H1 (cell line): ENCODE data around the gene RIMBP2. TPM values are rescaled to one million over a fixed set of nuclear protein-coding genes. Genes with fewer than 3 reads are reported as not detected.

Experiments
- CTCF ChIA-PET: fragments of 300-600 bp; sonication (Branson Sonifier 250); formaldehyde crosslinking; loops from one replicate; lab custom pipeline; 2021; ENCODE audit not compliant: partially characterized antibody; lab: Charles Lee
- POLR2A ChIA-PET: fragments of 300-600 bp; sonication (Branson Sonifier 250); formaldehyde crosslinking; loops from one replicate; lab custom pipeline; 2021; ENCODE audit warnings: inconsistent platforms; ENCODE audit not compliant: partially characterized antibody; lab: Charles Lee
- DNase-seq, 2 experiments: peaks; one replicate each; pipeline versions ENCODE4 v3.0.0 to v3.0.0-alpha.2; 2010 to 2022; ENCODE audit warnings: low spot score in 2 of 2, low read depth in 1 of 2, mixed read lengths in 1 of 2
- FAIRE-seq: peaks from 2 replicates; lab custom pipeline; 2011; peaks lifted over from hg19 to GRCh38; lab: Jason Lieb, UNC
- H2AFZ ChIP-seq: 2 replicates; pipeline ENCODE4 v1.8.1; 2012; ENCODE audit warnings: low read length, inconsistent platforms
- H2AK5ac ChIP-seq: 2 replicates; pipeline ENCODE4 v1.6.1; 2013; ENCODE audit warnings: low read depth, low read length
- H2BK120ac ChIP-seq: replicated peaks from 2 replicates; pipeline ENCODE3; 2013; ENCODE audit warnings: low read depth, low read length, inconsistent platforms
- H2BK12ac ChIP-seq: 2 replicates; pipeline ENCODE4 v1.6.1; 2013; ENCODE audit warnings: low read depth, low read length
- H2BK15ac ChIP-seq: 2 replicates; pipeline ENCODE4 v1.6.1; 2013; ENCODE audit warnings: low read length
- H2BK20ac ChIP-seq: 2 replicates; pipeline ENCODE4 v1.6.1; 2013; ENCODE audit warnings: low read length
- H2BK5ac ChIP-seq: 2 replicates; pipeline ENCODE4 v1.6.1; 2013; ENCODE audit warnings: low read depth, low read length
- H3K14ac ChIP-seq: 2 replicates; pipeline ENCODE4 v1.6.1; 2013; ENCODE audit warnings: inconsistent platforms; ENCODE audit not compliant: insufficient read length
- H3K18ac ChIP-seq: 2 replicates; pipeline ENCODE4 v1.6.1; 2013; ENCODE audit warnings: low read length; ENCODE audit errors: extremely low read depth
- H3K23ac ChIP-seq: 2 replicates; pipeline ENCODE4 v1.6.1; 2013; ENCODE audit warnings: inconsistent platforms; ENCODE audit not compliant: insufficient read length
- H3K23me2 ChIP-seq: 2 replicates; pipeline ENCODE4 v1.6.1; 2013; ENCODE audit warnings: low read depth, low read length
- H3K27ac ChIP-seq: 2 replicates; pipeline ENCODE4 v1.6.1; 2011; ENCODE audit warnings: low read depth, low read length, inconsistent platforms
- H3K27me3 ChIP-seq, 4 experiments: replicated peaks in 1 of 4; 1 replicate in 1 of 4; 2 replicates in 3 of 4; pipeline versions ENCODE4 v1.6.1 to v1.8.1; 2011 to 2013; ENCODE audit warnings: low read length in 3 of 4, mild to moderate bottlenecking in 3 of 4, inconsistent platforms in 2 of 4, mixed read lengths in 2 of 4, moderate library complexity in 1 of 4; ENCODE audit not compliant: control insufficient read depth in 3 of 4, insufficient read depth in 3 of 4; ENCODE audit errors: extremely low read depth in 1 of 4
- H3K36me3 ChIP-seq, 4 experiments: 2 replicates each; pipeline versions ENCODE4 v1.6.1 to v1.8.1; 2011 to 2013; ENCODE audit warnings: mild to moderate bottlenecking in 4 of 4, low read length in 3 of 4, moderate library complexity in 2 of 4, control low read depth in 1 of 4, inconsistent platforms in 1 of 4; ENCODE audit not compliant: insufficient read depth in 4 of 4, control insufficient read depth in 2 of 4
- H3K4ac ChIP-seq: replicated peaks from 2 replicates; pipeline ENCODE3; 2013; ENCODE audit warnings: low read length, low read depth, mixed read lengths, inconsistent platforms; ENCODE audit not compliant: insufficient read length
- H3K4me1 ChIP-seq, 4 experiments: replicated peaks in 1 of 4; 1 replicate in 1 of 4; 2 replicates in 3 of 4; pipeline versions ENCODE4 v1.6.1 to v1.8.1; 2011 to 2013; ENCODE audit warnings: low read length in 3 of 4, inconsistent platforms in 2 of 4, mixed read lengths in 1 of 4; ENCODE audit not compliant: insufficient read depth in 4 of 4, control insufficient read depth in 3 of 4
- H3K4me2 ChIP-seq, 2 experiments: 2 replicates each; pipeline versions ENCODE4 v1.6.1 to v1.8.1; 2011 to 2013; ENCODE audit warnings: low read depth in 2 of 2, low read length in 2 of 2, control low read depth in 1 of 2, inconsistent platforms in 1 of 2, mild to moderate bottlenecking in 1 of 2; ENCODE audit not compliant: insufficient read depth in 1 of 2
- H3K4me3 ChIP-seq, 4 experiments: fragments of 200-600, 300-600 bp in 1 of 4; sonication (generic), shearing (Covaris generic), sonication (Bioruptor Twin) in 1 of 4; 2 replicates each; pipeline versions ENCODE4 v1.5.1 to v1.8.1; 2011 to 2016; ENCODE audit warnings: low read length in 4 of 4, low read depth in 3 of 4, control low read depth in 2 of 4, inconsistent platforms in 2 of 4, mild to moderate bottlenecking in 2 of 4, mixed read lengths in 1 of 4, moderate library complexity in 1 of 4; ENCODE audit not compliant: insufficient read depth in 2 of 4; ENCODE audit errors: extremely low read depth in 1 of 4
- H3K56ac ChIP-seq: replicated peaks from 2 replicates; pipeline ENCODE3; 2013; ENCODE audit warnings: low read depth, mild to moderate bottlenecking, mixed read lengths, low read length, inconsistent platforms; ENCODE audit not compliant: insufficient read length
- H3K79me1 ChIP-seq: 2 replicates; pipeline ENCODE4 v1.6.1; 2013; ENCODE audit warnings: low read depth, low read length, control low read depth
- H3K79me2 ChIP-seq, 2 experiments: 2 replicates each; pipeline versions ENCODE4 v1.6.1 to v1.8.1; 2012 to 2013; ENCODE audit warnings: low read length in 2 of 2, mild to moderate bottlenecking in 2 of 2, inconsistent platforms in 1 of 2; ENCODE audit not compliant: insufficient read depth in 2 of 2, control insufficient read depth in 1 of 2
- H3K9ac ChIP-seq, 4 experiments: replicated peaks in 1 of 4; 1 replicate in 1 of 4; 2 replicates in 3 of 4; pipeline versions ENCODE4 v1.6.1 to v1.8.1; 2011 to 2013; ENCODE audit warnings: low read depth in 3 of 4, low read length in 3 of 4, control low read depth in 2 of 4, mild to moderate bottlenecking in 2 of 4, moderate library complexity in 2 of 4, inconsistent platforms in 1 of 4; ENCODE audit errors: extremely low read depth in 1 of 4
- H3K9me3 ChIP-seq, 2 experiments: 2 replicates each; pipeline versions ENCODE4 v1.6.1 to v1.8.1; 2012 to 2013; ENCODE audit warnings: mild to moderate bottlenecking in 2 of 2, moderate library complexity in 2 of 2, control low read depth in 1 of 2, inconsistent platforms in 1 of 2, low read depth in 1 of 2, low read length in 1 of 2, mixed read lengths in 1 of 2; ENCODE audit not compliant: insufficient read depth in 2 of 2
- H4K20me1 ChIP-seq, 2 experiments: replicated peaks in 1 of 2; 2 replicates each; pipeline versions ENCODE3 to v1.8.1; 2011 to 2013; ENCODE audit warnings: inconsistent platforms in 2 of 2, low read length in 2 of 2, mild to moderate bottlenecking in 1 of 2; ENCODE audit not compliant: insufficient read depth in 2 of 2, control insufficient read depth in 1 of 2
- H4K5ac ChIP-seq: 2 replicates; pipeline ENCODE4 v1.6.1; 2013; ENCODE audit warnings: low read length, low read depth, mixed read lengths, inconsistent platforms; ENCODE audit not compliant: insufficient read length
- H4K8ac ChIP-seq: 2 replicates; pipeline ENCODE4 v1.8.0; 2013; ENCODE audit warnings: mild to moderate bottlenecking, moderate library complexity, low read length, inconsistent platforms; ENCODE audit not compliant: insufficient read depth; ENCODE audit errors: extremely low read depth
- H4K91ac ChIP-seq: replicated peaks from 2 replicates; pipeline ENCODE3; 2013; ENCODE audit warnings: low read length, mixed read lengths, inconsistent platforms; ENCODE audit not compliant: insufficient read length
- CREB1 ChIP-seq: IDR thresholded peaks from 2 replicates; pipeline ENCODE4 v1.6.1; 2012; ENCODE audit warnings: inconsistent platforms
- EGR1 ChIP-seq: IDR thresholded peaks from 2 replicates; pipeline ENCODE4 v1.6.1; 2011; ENCODE audit warnings: low read depth, low read length, borderline replicate concordance
- RAD21 ChIP-seq, 2 experiments: IDR thresholded peaks in 1 of 2; conservative IDR thresholded peaks in 1 of 2; 2 replicates each; pipeline ENCODE4 v1.6.1; 2011; ENCODE audit warnings: low read depth in 2 of 2, low read length in 2 of 2, improper control_type of control experiment in 1 of 2, inconsistent platforms in 1 of 2, mild to moderate bottlenecking in 1 of 2, moderate library complexity in 1 of 2
- TAF1 ChIP-seq: IDR thresholded peaks from 2 replicates; pipeline ENCODE4 v1.6.1; 2011; ENCODE audit warnings: mild to moderate bottlenecking, low read depth, low read length
- WGBS, 2 experiments: shearing (Covaris generic) in 1 of 2; methylation state at CpG; one replicate each; pipeline versions ENCODE4 v1.1.6 to v1.1.7; 2013 to 2015; ENCODE audit warnings: low lambda C conversion rate in 2 of 2, mixed read lengths in 2 of 2, inconsistent platforms in 1 of 2, low coverage in 1 of 2, missing lambda C conversion rate in 1 of 2; ENCODE audit not compliant: insufficient replicate concordance in 2 of 2, insufficient coverage in 1 of 2, insufficient read length in 1 of 2; ENCODE audit errors: extremely low coverage in 1 of 2, missing lambda C conversion rate in 1 of 2; 5-methylcytosine and 5-hydroxymethylcytosine counted together
- polyA plus RNA-seq, 7 experiments: library from polyadenylated mRNA; depleted of rRNA in 3 of 7; stranded (reverse) in 5 of 7; unstranded in 2 of 7; fragments of >200 nt in 5 of 7; fragments of 200-250 nt in 2 of 7; gene quantifications; 1 replicate in 5 of 7; 2 replicates in 1 of 7; 4 replicates in 1 of 7; pipeline versions ENCODE4 v1.2.1 to v1.2.3, GENCODE V29; 2011 to 2013; ENCODE audit warnings: missing spikeins in 2 of 7, mixed read lengths in 2 of 7
- total RNA-seq: library from RNA; stranded (reverse); fragmentation: NEBNext Ultra II Directional; extraction: Animal tissue kit (Norgen Biotek cat#: 25700); gene quantifications from 2 replicates; pipeline ENCODE4 v1.2.1, GENCODE V29; 2021
- TF ChIP-seq, protein P1 (sequence below), 3 experiments: IDR thresholded peaks; 1 replicate in 2 of 3; 2 replicates in 1 of 3; pipeline versions ENCODE4 v1.5.1 to v1.6.1; 2011; ENCODE audit warnings: low read length in 3 of 3, mild to moderate bottlenecking in 3 of 3, inconsistent platforms in 2 of 3, low read depth in 1 of 3, moderate library complexity in 1 of 3; ENCODE audit not compliant: insufficient read depth in 1 of 3; ENCODE audit errors: control extremely low read depth in 1 of 3
- TF ChIP-seq, protein P2 (sequence below): IDR thresholded peaks from 2 replicates; pipeline ENCODE4 v1.6.1; 2012; ENCODE audit warnings: inconsistent platforms

Gene RIMBP2
- total and polyA plus RNA-seq, 2 of the 8 experiments (the other 6 are each of a cell fraction or from before 2014, with no cell fraction given) = 0.18 to 0.65 TPM

DNA sequence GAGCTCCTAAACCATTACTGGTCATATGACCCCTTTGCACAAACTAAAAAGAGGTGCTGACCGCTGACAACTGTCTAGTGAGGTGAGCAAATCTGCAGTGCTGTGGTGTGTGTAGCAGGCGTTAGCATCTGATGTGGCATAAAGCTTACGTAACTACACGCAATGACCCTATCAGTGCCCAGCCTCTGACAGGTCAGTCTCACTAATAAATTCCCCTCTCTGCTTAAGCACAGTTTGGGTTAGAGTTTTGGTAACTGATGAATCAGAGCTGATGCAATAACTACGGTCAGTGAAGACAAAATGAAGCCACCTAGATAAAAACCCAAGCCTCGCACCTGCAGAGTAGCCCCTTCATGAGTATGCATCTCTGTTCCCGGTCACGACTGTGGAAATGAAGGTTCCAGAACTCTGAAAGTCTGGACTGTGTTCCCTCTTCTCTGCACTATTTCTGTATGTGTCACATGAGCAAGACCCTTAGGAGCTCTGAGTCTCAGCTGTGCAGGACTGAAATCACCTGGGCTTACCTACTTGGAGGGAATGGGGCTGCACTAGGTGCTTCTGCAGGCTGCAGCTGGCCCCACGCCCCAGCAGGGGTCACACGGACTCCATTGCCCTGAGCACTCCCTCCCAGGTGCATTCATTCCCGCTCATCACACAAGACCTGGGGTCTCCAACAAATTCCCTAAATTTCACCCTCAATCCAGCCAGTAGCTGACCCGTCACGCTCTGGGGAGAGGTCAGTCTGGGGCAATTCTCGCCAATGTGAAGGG lies 54.4 kb downstream of the RIMBP2 start:
- POLR2A ChIA-PET = no interaction called here
- H3K4me3 ChIP-seq = no peak overlapping the region
- no peaks in the 10 kb centered on the region for H3K79me2 ChIP-seq
- no peaks in the 10 kb centered on the region for H3K79me1 ChIP-seq
- H3K4ac ChIP-seq = no peak overlapping the region
- H3K9me3 ChIP-seq = peaks cover 0 to 4% of the 10 kb centered on the region in 2 experiments; a peak in 1 of 4 replicates
- no peak overlapping the region for H2BK12ac ChIP-seq
- DNase-seq (no peak), FAIRE-seq (no peak)
- no peak overlapping the region for H2BK120ac ChIP-seq
- H3K14ac ChIP-seq = no peak overlapping the region
- no peak overlapping the region for H2AK5ac ChIP-seq
- H4K91ac ChIP-seq = no peak overlapping the region
- CTCF ChIA-PET = interaction anchor here (0.7 to 2.7 kb wide), 11 partner anchors 8 to 260 kb away, joined by 3 to 21 read pairs (median 4); no protein-coding TSS in a partner anchor
- H4K5ac ChIP-seq = no peak overlapping the region
- no peak overlapping the region for H3K27ac ChIP-seq
- H2AFZ ChIP-seq = no peak overlapping the region
- no peak overlapping the region for H3K9ac ChIP-seq
- no peaks in the 10 kb centered on the region for H4K20me1 ChIP-seq
- H3K23ac ChIP-seq = no peak overlapping the region
- WGBS, 2 experiments = 83% methylated on average over 14 of the region's 14 CpGs; no CpG with 5 or more reads in 1 of the 2 experiments
- H3K4me2 ChIP-seq = no peak overlapping the region
- no peaks in the 10 kb centered on the region; a peak in 1 of 7 replicates for H3K27me3 ChIP-seq
- H3K23me2 ChIP-seq = no peaks in the 10 kb centered on the region; the same call in 1 of the 2 replicates
- no peak overlapping the region for H2BK20ac ChIP-seq
- no peak overlapping the region for H4K8ac ChIP-seq
- no peak overlapping the region for H2BK5ac ChIP-seq
- H3K56ac ChIP-seq = no peak overlapping the region
- TF ChIP-seq CREB1 = no peak
- no peak for TF ChIP-seq EGR1
- TF ChIP-seq, protein P1, sequence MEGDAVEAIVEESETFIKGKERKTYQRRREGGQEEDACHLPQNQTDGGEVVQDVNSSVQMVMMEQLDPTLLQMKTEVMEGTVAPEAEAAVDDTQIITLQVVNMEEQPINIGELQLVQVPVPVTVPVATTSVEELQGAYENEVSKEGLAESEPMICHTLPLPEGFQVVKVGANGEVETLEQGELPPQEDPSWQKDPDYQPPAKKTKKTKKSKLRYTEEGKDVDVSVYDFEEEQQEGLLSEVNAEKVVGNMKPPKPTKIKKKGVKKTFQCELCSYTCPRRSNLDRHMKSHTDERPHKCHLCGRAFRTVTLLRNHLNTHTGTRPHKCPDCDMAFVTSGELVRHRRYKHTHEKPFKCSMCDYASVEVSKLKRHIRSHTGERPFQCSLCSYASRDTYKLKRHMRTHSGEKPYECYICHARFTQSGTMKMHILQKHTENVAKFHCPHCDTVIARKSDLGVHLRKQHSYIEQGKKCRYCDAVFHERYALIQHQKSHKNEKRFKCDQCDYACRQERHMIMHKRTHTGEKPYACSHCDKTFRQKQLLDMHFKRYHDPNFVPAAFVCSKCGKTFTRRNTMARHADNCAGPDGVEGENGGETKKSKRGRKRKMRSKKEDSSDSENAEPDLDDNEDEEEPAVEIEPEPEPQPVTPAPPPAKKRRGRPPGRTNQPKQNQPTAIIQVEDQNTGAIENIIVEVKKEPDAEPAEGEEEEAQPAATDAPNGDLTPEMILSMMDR (IDR thresholded peaks at IDR 0.05; ENCODE audit: control extremely low read depth in 1 of 3, insufficient read depth in 1 of 3, low read depth in 1 of 3, low read length in 3 of 3) = peak in 2 of 3 experiments; percentile 26 to 31; a peak in 3 of 4 replicates
- peak; percentile 42 to 51; a peak in 3 of 4 replicates for TF ChIP-seq RAD21 (IDR thresholded peaks at IDR 0.05 in 1 of 2, conservative IDR thresholded peaks at IDR 0.05 in 1 of 2; ENCODE audit: low read depth in 2 of 2, low read length in 2 of 2)
- TF ChIP-seq, protein P2, sequence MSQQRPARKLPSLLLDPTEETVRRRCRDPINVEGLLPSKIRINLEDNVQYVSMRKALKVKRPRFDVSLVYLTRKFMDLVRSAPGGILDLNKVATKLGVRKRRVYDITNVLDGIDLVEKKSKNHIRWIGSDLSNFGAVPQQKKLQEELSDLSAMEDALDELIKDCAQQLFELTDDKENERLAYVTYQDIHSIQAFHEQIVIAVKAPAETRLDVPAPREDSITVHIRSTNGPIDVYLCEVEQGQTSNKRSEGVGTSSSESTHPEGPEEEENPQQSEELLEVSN = no peak
- TF ChIP-seq TAF1 = no peak
- no peak overlapping the region for H3K18ac ChIP-seq
- no peaks in the 10 kb centered on the region; a peak in 1 of 7 replicates for H3K4me1 ChIP-seq
- no peak overlapping the region for H2BK15ac ChIP-seq
- H3K36me3 ChIP-seq = no peaks in the 10 kb centered on the region
